Measurements from ENCODE around the gene GLS.
"Not testable (repeated sequence)": the region's sequence is repeated elsewhere in the genome, so short reads cannot be mapped to it uniquely, and the experiment has no call there.

The GLS gene

DNA sequence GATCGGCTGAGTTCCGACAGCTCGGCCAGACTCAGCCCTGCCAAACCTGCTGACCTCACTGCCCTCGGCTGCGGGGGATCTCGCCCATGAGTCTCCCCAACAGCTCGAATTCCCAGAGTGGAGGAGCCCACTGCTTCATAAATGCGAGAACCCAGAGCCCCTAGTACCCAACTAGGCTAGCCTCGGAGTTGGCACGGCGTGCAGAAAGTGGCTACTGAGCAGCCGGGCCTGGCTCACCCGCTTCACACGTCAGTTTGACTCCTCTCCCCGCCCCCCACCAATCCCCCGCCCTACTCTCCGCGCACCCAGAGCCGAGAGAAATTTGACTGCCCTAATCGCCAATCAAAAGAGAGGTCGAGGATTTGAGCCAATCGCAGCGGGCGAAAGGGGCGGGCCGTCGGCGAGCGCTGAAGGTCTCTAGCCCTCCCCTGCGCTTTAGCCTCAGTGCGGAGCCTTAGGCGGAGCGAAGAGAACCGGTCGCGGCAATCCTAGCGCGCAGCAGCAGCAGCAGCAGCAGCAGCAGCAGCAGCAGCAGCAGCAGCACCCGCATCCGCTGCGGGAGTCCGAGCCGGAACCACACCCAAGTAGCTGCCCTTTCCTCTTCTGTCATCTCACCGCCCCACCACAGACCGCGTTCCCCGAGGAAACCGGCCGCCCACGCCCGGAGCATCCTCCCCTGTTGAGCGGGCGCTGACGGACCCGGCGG is at the start of gene GLS:
TSS of gene GLS (plus strand) at position 444 of the 706 bp plus-strand sequence. CDS start 264 bp downstream, outside the sequence.
- peak; percentile 97 for DNase-seq

DNA sequence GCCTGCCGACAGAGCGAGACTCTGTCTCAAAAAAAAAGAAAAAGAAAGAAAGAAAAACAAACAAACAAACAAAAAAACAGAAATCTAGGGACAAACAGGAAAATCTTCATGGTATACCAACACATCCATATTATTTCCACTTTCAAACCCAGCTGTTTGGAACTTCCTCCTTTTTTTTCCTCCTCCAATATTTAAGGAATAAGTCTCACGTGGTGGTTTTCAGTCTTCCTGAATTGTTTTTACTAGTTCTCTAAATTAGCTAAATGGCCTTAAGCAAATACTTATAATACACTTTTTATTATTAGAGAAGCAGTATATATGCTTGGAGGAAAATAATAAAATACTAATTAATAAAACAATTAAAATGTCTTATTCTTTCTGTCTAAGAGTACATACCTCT is 48.7 kb upstream of the GLS start:
- DNase-seq: no peak

DNA sequence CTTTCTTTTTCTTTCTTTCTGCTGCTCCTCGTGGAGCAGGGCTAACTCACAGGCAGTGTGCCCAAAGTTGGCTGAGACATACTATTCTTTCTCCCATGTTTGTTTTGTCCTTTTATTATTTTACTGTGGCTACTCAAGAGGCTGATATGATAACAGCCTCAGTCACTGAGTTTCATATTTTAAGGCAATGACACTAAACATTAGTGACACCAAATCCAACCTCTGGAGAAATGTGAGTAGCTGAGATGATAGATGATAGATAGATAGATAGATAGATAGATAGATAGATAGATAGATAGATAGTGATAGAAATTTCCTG is 45.8 kb upstream of the GLS start:
- no peak for DNase-seq

GRCh38 chr2:190835303-190835930 is 45.2 kb upstream of the GLS start:
- DNase-seq: no peak

- no peak for DNase-seq
Measured at GRCh38 chr2:190836767-190837166, 43.9 kb upstream of the GLS start.

DNA sequence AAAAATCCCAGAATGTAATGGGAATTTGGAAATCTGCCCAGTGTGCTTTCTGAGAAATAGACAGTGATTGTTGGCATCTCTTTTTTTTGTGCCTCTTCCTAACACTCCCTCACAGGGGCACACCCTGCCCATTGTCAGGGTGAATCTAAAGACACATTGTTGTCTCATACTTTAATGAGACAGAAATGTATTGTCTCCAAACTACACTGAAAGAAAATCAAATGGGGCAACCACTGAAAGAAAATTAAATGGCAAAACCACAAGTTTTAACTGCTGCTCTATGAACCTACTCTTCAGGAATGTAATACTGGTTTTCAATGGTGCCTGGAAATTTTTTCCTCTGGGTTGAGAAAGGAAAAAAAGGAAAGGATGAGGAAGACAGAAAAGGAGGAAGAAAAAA is 43.2 kb upstream of the GLS start:
- DNase-seq: no peak

GRCh38 chr2:190837952-190838361 is 42.7 kb upstream of the GLS start:
- no peak for DNase-seq

DNA sequence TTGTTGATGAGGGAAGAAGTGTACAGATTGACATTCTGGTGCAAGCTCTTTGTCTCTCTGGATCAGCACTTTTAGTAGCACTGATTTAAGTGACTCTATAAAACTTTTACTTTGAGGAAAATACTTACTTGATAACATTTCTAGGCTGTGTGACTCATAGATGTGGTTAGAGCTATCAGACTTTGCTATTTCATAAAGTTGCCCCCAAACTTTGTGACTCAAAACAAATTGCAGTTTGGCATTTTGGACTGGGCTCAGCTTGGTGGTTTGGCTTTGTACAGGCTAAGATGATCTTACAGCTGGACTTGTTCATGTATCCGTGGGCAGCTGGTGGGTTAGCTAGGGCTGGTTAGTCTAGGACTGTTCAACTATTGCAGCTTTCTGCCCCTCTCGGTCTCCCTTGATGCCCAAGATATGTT is 42.1 kb upstream of the GLS start:
- no peak for DNase-seq

DNA sequence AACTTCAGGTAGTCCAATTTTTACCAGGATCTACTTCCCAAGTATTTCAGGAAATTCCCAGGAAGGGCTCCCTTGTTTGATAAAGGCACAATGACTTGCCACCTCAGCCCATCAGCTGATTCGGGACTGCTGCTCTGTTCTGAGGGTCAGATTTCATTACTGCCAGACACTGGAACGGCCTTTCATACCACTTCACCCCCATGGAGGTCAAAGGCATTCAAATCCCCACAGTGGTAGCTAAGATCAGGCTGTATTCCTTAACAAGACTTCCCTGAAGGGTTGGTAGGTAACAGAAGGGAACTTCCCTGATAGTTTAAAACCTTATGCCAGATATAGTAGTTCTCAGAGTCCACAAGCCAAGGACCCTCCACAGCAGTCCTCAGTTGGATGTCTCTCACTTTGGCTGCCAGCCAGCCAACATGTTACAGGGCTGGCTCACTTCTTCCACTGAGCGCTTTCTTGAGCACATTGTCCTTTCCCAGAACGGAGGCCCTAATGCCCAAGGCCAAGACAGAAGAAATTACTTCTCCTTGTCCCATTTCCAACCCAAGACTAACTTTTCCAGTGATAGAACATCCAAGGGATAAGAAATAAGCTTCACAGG is 40.0 kb upstream of the GLS start:
- no peak for DNase-seq

- peak; percentile 10 for DNase-seq
Measured at GRCh38 chr2:190841707-190842505, 38.7 kb upstream of the GLS start.

GRCh38 chr2:190842606-190843104 is 38.0 kb upstream of the GLS start:
- no peak for DNase-seq

DNA sequence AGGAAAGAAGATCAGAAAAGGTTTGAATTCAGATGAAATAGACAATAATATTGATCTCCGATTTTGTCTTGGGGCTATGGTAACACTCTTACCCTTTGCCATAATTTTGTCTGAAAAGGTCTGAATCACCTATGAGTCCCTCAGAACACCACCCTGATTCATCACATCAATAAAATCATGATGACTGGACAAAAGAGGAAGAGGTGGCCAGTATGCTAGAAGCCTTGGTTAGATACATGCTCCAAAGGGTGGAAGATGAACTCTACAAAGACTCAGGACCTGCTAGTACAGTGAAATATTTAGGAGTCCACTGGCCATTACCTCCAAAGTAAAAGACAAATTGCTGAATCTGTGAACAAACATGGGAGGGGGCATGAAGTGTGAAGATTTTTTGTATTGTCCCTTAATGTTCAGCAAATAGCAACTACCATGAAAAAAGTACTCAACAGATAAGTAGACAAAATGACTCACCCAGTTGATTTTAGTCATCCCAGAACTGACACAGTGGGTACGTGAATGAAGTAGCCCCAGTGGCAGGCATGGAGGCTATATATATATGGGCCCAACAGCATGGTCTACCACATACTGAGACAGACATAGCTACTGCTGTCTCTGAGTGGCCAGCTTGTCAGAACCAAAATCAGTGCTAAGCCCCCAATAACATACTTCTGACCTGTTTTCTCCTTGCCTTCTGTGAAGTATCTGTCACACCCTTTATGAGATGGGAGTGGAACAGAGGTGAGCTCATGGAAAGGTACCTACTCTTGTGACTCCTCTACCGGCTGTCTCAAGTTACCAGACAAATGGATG is 36.5 kb upstream of the GLS start:
- DNase-seq: peak; percentile 17

- no peak for DNase-seq
Measured at GRCh38 chr2:190844700-190845401, 35.8 kb upstream of the GLS start.

GRCh38 chr2:190846746-190847145 is 33.9 kb upstream of the GLS start:
- no peak for DNase-seq

- DNase-seq: no peak
Measured at GRCh38 chr2:190847504-190848081, 33.0 kb upstream of the GLS start.

DNA sequence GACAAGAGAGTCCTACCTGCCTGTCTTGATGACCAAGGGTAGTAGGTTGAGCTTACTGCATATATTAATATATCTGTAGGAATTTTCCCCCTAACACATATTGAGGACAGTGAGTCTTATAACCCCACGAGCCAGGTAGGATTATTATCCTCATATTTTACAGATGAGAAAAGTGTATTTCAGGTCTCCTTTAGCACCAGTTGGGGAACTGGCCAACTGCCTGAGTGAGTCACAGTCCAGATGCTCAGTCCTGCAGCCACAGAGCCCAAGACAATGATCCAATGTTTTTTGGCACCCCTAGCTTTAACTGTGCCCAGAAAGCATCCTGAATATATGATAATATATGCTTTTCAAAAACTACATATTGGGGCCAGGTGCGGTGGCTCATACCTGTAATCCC is 30.8 kb upstream of the GLS start:
- DNase-seq: no peak

GRCh38 chr2:190853022-190853421 is 27.6 kb upstream of the GLS start:
- DNase-seq: not testable (repeated sequence)

DNA sequence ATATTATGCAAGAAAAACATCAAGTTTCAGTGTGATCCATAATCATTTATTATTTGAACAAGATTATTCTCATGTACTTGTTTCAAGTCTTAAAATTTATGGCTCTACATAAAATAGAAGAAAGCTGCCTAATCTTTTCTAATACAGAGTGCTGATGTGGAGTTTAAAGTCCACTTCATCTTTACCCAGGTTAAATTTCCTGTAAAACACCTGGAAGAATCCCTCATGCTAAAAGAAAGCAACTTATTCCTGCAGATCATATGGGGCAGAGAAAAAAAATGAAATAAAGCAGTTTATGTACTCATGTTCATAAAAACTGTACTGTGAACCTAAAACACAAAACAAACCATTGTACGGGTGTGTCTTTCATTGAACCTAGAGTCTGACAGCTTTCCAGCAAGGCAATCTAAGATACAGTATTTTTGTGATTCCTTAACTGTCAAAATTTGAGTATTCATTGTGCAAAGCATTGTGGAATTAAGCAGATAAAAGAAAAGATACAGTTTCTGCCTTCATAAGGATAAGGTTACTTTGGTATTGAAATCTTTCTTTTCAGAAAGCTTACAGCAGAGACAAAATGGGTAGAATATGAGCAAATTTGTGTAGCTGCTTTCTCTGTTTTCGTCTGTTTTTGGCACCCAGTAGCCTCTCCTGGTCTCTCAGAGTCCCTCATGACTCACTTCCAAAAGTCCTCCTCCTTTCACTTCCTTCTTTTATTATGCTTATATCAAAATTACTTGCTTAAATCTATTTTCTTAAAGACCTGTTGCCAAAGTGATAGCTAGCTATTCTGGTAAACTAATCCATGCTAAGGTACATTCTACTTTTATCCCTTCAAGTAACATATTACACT is 26.9 kb upstream of the GLS start:
- DNase-seq: peak; percentile 29

DNA sequence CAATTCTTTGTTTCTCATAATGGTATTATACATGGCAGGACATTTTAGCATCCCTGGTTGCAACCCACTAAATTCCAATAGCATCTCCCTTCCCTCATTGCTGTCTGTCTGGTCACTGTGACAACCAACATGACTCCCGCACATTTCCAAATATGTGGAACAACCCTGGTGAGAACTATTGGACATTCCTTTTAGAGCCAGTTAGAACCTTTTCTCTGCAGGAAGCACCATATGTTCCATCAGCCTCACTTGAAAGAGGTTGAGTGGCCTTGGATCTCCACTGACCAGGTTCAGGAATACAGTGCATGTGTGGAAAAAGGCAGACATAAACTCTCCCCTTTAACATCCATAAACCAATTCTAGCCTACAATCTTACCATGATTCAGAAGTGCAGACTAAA is 25.9 kb upstream of the GLS start:
- no peak for DNase-seq

- no peak for DNase-seq
Measured at GRCh38 chr2:190855245-190855644, 25.4 kb upstream of the GLS start.

DNA sequence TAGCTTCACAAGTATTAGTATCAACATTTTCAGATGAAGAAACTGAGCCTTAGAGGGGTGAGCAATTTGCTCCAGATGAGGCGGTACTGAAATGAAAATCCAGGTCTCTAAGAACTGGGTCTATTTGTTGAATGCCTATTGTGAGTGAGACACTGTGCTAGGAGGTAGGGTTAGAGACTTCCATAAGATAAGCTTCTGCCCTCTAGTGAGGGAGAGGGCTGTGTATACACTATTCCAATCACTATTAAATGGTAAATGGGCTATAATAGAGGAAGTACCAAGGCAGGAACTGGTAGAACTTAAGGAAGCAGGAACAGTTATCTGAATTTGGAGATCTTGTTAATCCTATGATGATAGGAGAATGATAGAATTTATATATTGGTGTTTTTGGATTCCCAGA is 23.6 kb upstream of the GLS start:
- peak; percentile 42 for DNase-seq
